Skeletal muscle cell (primary cell): ENCODE measurements around the gene FRMD4A.
"Not testable (repeated sequence)": the region's sequence is repeated elsewhere in the genome, so short reads cannot be mapped to it uniquely, and the experiment has no call there.

ENCODE experiments used
- DNase-seq: peaks from one replicate; pipeline ENCODE4 v3.0.0-alpha.2; 2010; ENCODE audit warnings: low read depth
- H3K4me3 ChIP-seq: 2 replicates; pipeline ENCODE4 v1.5.1; 2011; ENCODE audit warnings: low read depth, mild to moderate bottlenecking, control low read depth, low read length, moderate library complexity

The FRMD4A gene

GRCh38 chr10:14250496-14251076 is 80.1 kb downstream of the FRMD4A start:
- no peak overlapping the region for H3K4me3 ChIP-seq

GRCh38 chr10:14247377-14248116 is 83.2 kb downstream of the FRMD4A start:
- no peak for DNase-seq
- H3K4me3 ChIP-seq = no peak overlapping the region

More at GRCh38 chr10:14250496-14251076, 80.1 kb downstream of the FRMD4A start:
- DNase-seq = no peak

- DNase-seq = no peak
- H3K4me3 ChIP-seq = no peak overlapping the region
Observed at GRCh38 chr10:14244801-14245211, 85.9 kb downstream of the FRMD4A start.

DNA sequence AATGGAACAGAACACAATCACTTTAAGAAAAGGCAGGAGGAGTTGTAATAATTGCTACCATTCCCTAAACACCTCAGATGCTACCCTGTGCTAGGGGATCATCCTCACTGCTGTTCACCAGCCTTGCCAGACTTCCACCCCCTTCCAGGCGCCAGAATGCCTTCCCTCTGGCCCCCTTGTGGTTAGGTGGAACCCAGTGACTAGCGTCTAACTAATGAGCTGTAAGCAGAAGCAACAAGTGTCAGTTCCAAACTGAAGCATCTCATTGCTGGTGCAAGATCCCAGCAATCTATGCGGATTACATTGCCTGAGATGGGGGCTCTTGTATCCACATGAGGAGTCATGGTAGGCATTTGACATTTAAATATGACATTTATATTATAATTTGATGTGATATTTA is 86.6 kb downstream of the FRMD4A start:
- H3K4me3 ChIP-seq = no peak overlapping the region
- DNase-seq = no peak

GRCh38 chr10:14243221-14243620 is 87.5 kb downstream of the FRMD4A start:
- DNase-seq = no peak

DNA sequence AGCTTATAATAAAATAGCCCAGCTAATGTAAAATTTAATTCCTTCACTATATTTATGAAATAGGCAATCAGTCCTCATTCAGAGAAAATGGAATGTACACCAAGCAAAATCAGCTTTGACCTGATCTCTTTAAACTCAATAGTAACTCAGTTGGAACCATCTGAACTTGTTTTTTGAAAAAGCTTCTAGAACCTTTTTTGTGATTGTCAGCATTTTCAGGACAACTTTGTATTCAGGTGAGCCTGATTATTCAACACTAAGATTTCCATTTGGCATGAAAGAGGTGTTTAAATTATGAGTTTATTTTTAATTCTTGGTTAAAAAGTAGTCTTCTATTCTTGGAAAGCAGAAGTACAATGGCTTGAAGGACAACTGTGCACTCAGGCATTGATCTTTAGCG is 89.5 kb downstream of the FRMD4A start:
- no peak for DNase-seq
- no peak overlapping the region for H3K4me3 ChIP-seq

More at GRCh38 chr10:14243221-14243620, 87.5 kb downstream of the FRMD4A start:
- no peak overlapping the region for H3K4me3 ChIP-seq

GRCh38 chr10:14240253-14241189 is 90.2 kb downstream of the FRMD4A start:
- H3K4me3 ChIP-seq = no peak overlapping the region
- no peak for DNase-seq

GRCh38 chr10:14238659-14239058 is 92.1 kb downstream of the FRMD4A start:
- not testable (repeated sequence) for DNase-seq, H3K4me3 ChIP-seq

- no peak for DNase-seq
- H3K4me3 ChIP-seq = no peak overlapping the region
Observed at GRCh38 chr10:14236341-14236740, 94.4 kb downstream of the FRMD4A start.

- no peak for DNase-seq
- H3K4me3 ChIP-seq = no peak overlapping the region
Observed at GRCh38 chr10:14235566-14236195, 95.0 kb downstream of the FRMD4A start.

DNA sequence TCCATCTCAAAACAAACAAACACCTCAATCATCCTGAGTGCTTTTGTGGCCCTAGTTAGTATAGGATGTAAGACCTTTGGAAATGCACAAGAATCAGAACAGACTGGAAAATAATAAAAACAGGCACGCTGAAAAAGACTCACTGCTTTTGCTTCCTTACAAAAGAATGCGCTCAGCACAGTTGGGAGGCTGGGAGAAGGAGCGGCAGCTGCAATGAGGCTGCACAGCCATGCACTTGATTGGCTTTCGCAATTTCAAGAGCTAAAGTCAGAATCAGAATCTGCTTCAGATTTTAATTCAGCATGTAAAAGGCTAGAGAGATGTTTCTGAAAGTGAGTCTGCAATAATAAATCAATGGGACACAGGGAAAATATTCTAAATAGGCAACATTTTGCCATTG is 97.2 kb downstream of the FRMD4A start:
- H3K4me3 ChIP-seq = no peak overlapping the region
- DNase-seq = no peak

DNA sequence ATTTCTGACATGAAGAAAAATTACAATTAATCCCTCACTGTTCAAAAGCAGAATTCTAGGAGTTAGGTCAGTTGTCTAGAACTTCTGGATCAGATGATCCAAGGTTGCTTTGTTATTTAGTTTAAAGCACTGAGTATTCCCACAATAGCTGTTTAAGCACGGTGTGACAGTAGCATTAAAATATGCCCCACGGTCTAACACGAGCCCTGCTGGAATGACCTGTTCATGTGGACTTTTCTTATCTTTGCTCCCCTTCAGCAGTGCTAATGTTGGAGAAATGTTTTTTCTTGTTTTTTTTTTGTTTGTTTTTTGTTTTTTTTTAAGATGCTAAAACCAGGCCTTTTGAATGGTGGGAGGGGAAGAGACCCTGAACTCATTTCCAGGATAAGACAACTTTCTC is 101.9 kb downstream of the FRMD4A start:
- not testable (repeated sequence) for DNase-seq, H3K4me3 ChIP-seq

GRCh38 chr10:14225379-14225778 is 105.3 kb downstream of the FRMD4A start:
- H3K4me3 ChIP-seq = no peak overlapping the region
- no peak for DNase-seq

- DNase-seq = no peak
Observed at GRCh38 chr10:14220026-14220425, 110.7 kb downstream of the FRMD4A start.

DNA sequence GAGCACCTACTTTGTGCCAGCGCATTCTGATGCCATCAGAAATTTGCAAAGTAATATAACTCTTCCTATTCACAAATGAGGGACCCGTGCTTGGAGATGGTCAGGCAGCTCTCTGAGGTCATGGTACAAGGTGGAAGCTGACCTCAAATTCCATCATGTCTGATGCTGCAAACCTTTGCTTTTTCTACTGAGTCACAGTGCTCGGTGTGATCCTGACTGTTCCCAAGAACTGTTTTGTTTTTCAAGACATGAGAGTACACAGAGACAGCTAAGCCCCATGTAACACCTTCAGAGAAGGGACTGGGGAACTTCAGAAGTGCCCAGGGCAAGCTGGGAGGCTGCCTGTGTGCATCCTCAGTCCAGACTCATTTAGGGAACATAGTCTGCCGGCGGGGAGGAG is 111.3 kb downstream of the FRMD4A start:
- DNase-seq = no peak
- no peak overlapping the region for H3K4me3 ChIP-seq

More at GRCh38 chr10:14220026-14220425, 110.7 kb downstream of the FRMD4A start:
- no peak overlapping the region for H3K4me3 ChIP-seq

DNA sequence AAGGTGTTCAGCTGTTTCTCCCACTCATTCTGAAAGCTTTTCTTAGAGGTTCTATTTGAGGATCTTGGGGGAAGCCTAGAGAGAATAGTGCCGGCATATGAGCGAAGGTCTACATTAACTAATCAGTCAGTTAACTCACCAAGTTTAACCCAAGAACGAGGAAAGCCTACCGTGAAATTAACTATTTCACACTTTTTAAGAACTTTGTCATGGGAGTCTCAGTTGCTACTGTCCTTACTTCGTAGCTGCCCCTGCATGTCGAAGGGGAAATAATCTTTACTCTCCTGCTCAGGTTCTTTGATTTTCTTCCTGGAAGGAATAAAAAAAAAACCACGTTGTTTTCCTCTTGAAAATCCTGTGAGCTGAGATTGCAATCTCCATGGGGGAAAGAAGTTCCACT is 115.1 kb downstream of the FRMD4A start:
- H3K4me3 ChIP-seq = no peak overlapping the region
- no peak for DNase-seq

GRCh38 chr10:14213703-14214102 is 117.0 kb downstream of the FRMD4A start:
- DNase-seq, H3K4me3 ChIP-seq: not testable (repeated sequence)

- DNase-seq = no peak
- no peak overlapping the region for H3K4me3 ChIP-seq
Observed at GRCh38 chr10:14211610-14212009, 119.1 kb downstream of the FRMD4A start.

GRCh38 chr10:14208231-14208630 is 122.5 kb downstream of the FRMD4A start:
- H3K4me3 ChIP-seq = no peak overlapping the region
- DNase-seq = no peak

- no peak for DNase-seq
- no peak overlapping the region for H3K4me3 ChIP-seq
Observed at GRCh38 chr10:14205233-14205632, 125.5 kb downstream of the FRMD4A start.
